Loucy (cell line): ENCODE measurements around the gene CNNM3.

Experiments used
- H2AFZ ChIP-seq: fragments of 200-600 bp; sonication (generic); 2 replicates; pipeline ENCODE4 v1.6.0; 2016; ENCODE audit warnings: antibody characterized with exemption, mild to moderate bottlenecking, low read length, moderate library complexity
- H3F3A ChIP-seq: fragments of 200-600 bp; 2 replicates; pipeline ENCODE4 v1.6.0; 2016; ENCODE audit warnings: antibody characterized with exemption, low read depth, mild to moderate bottlenecking
- H3K27me3 ChIP-seq: fragments of 200-600 bp; sonication (generic); 2 replicates; pipeline ENCODE4 v1.6.1; 2014; ENCODE audit warnings: low read length, mild to moderate bottlenecking; ENCODE audit not compliant: insufficient read depth, poor library complexity, severe bottlenecking
- H3K36me3 ChIP-seq: fragments of 200-600 bp; sonication (generic); 2 replicates; pipeline ENCODE4 v1.6.1; 2016; ENCODE audit warnings: low read length; ENCODE audit not compliant: insufficient read depth
- H3K4me1 ChIP-seq: fragments of 200-600 bp; sonication (generic); 2 replicates; pipeline ENCODE4 v1.5.1; 2014; ENCODE audit warnings: low read length, mild to moderate bottlenecking; ENCODE audit not compliant: insufficient read depth, poor library complexity, severe bottlenecking
- H3K4me2 ChIP-seq: fragments of 200-600 bp; sonication (generic); 2 replicates; pipeline ENCODE4 v1.6.0; 2014; ENCODE audit warnings: antibody characterized with exemption, low read length, low read depth, mild to moderate bottlenecking; ENCODE audit not compliant: poor library complexity, severe bottlenecking
- H3K4me3 ChIP-seq: fragments of 200-600 bp; sonication (generic); 2 replicates; pipeline ENCODE4 v1.5.1; 2014; ENCODE audit warnings: low read length, mild to moderate bottlenecking, mixed read lengths; ENCODE audit not compliant: poor library complexity, severe bottlenecking
- H3K79me2 ChIP-seq: fragments of 200-600 bp; sonication (generic); 2 replicates; pipeline ENCODE4 v1.6.1; 2014; ENCODE audit warnings: low read length; ENCODE audit not compliant: insufficient read depth
- H3K9ac ChIP-seq: fragments of 200-600 bp; sonication (generic); 2 replicates; pipeline ENCODE4 v1.6.0; 2014; ENCODE audit warnings: mild to moderate bottlenecking, low read depth, low read length, moderate library complexity; ENCODE audit not compliant: poor library complexity, severe bottlenecking
- H3K9me2 ChIP-seq: fragments of 200-600 bp; sonication (generic); replicated peaks from 2 replicates; pipeline ENCODE4 v1.6.1; 2016; ENCODE audit warnings: low read depth, low read length, mixed read lengths
- H3K9me3 ChIP-seq: fragments of 200-600 bp; sonication (generic); 2 replicates; pipeline ENCODE4 v1.6.1; 2014; ENCODE audit warnings: mild to moderate bottlenecking, antibody characterized with exemption, low read length, low read depth; ENCODE audit not compliant: insufficient read depth
- H4K20me1 ChIP-seq: fragments of 200-600 bp; sonication (generic); 2 replicates; pipeline ENCODE4 v1.6.0; 2014; ENCODE audit warnings: antibody characterized with exemption, low read length, mild to moderate bottlenecking; ENCODE audit not compliant: insufficient read depth, poor library complexity, severe bottlenecking
- CTCF ChIP-seq: fragments of 200-600 bp; sonication (generic); conservative IDR thresholded peaks from 2 replicates; pipeline ENCODE4 v1.5.1; 2014; ENCODE audit warnings: mild to moderate bottlenecking, antibody characterized with exemption, low read length
- EZH2phosphoT487 ChIP-seq: fragments of 200-600 bp; IDR thresholded peaks from 2 replicates; pipeline ENCODE4 v1.6.1; 2018; ENCODE audit warnings: antibody characterized with exemption, mild to moderate bottlenecking, moderate library complexity, borderline replicate concordance

The CNNM3 gene

GRCh38 chr2:96856776-96857666, 41.0 kb downstream of the CNNM3 start:
- H3K4me1 ChIP-seq = peaks cover 27% of the 10 kb centered on the region
- H3K9ac ChIP-seq = peak overlapping the region; percentile 88
- no peaks in the 10 kb centered on the region for H3K27me3 ChIP-seq
- peaks cover 7% of the 10 kb centered on the region for H4K20me1 ChIP-seq
- no peaks in the 10 kb centered on the region for H3F3A ChIP-seq
- H3K9me3 ChIP-seq = no peaks in the 10 kb centered on the region
- peaks cover 25% of the 10 kb centered on the region; the same call in 1 of the 2 replicates for H3K36me3 ChIP-seq
- no peak for TF ChIP-seq CTCF
- TF ChIP-seq EZH2phosphoT487 = no peak
- peaks cover 31% of the 10 kb centered on the region for H3K79me2 ChIP-seq
- no peaks in the 10 kb centered on the region for H3K9me2 ChIP-seq
- peak overlapping the region; percentile 93 for H3K4me3 ChIP-seq
- peak overlapping the region; percentile 96 for H3K4me2 ChIP-seq
- H2AFZ ChIP-seq = peak overlapping the region; percentile 84

- H3K9me3 ChIP-seq = no peaks in the 10 kb centered on the region
- H3K9me2 ChIP-seq = no peaks in the 10 kb centered on the region
- H4K20me1 ChIP-seq = peaks cover 7% of the 10 kb centered on the region
- H2AFZ ChIP-seq = peak within 1 kb of the TSS; percentile 84
- peak within 1 kb of the TSS; percentile 96 for H3K4me2 ChIP-seq
- peak within 1 kb of the TSS; percentile 93 for H3K4me3 ChIP-seq
- H3K36me3 ChIP-seq = peaks cover 24% of the 10 kb centered on the region; the same call in 1 of the 2 replicates
- peaks cover 31% of the 10 kb centered on the region for H3K79me2 ChIP-seq
- no peaks in the 10 kb centered on the region for H3F3A ChIP-seq
- peaks cover 27% of the 10 kb centered on the region for H3K4me1 ChIP-seq
- H3K27me3 ChIP-seq = no peaks in the 10 kb centered on the region
- H3K9ac ChIP-seq = peak within 1 kb of the TSS; percentile 88
- peak; percentile 73 for TF ChIP-seq CTCF
- no peak for TF ChIP-seq EZH2phosphoT487
These were observed 41.8 kb downstream of the CNNM3 start, which contains the start of gene ANKRD39 for GRCh38 chr2:96857667-96858372. Gene ANKRD39 (minus strand): TSS chr2:96858016. CDS start chr2:96857987, 29 bp downstream.

GRCh38 chr2:96859099-96859649, 43.1 kb downstream of the CNNM3 start:
- Histone ChIP-seq H3K9me2 (no peaks in the 10 kb centered on the region), H3K27me3 (no peaks in the 10 kb centered on the region), H3K4me2 (peak overlapping the region; percentile 60), H3K9me3 (no peaks in the 10 kb centered on the region), H2AFZ (no peak overlapping the region), H3K4me1 (peaks cover 27% of the 10 kb centered on the region), H3K9ac (no peak overlapping the region), H3F3A (no peaks in the 10 kb centered on the region), H4K20me1 (peaks cover 10% of the 10 kb centered on the region), H3K79me2 (peaks cover 34% of the 10 kb centered on the region), H3K4me3 (no peak overlapping the region), H3K36me3 (peaks cover 28% of the 10 kb centered on the region; the same call in 1 of the 2 replicates)
- TF ChIP-seq EZH2phosphoT487 (no peak), CTCF (no peak)
